H9 (cell line): ENCODE results near the gene MED20. TPM values are rescaled to one million over a fixed set of nuclear protein-coding genes. Genes with fewer than 3 reads are reported as not detected.

Experiments
- DNase-seq: peaks from one replicate; pipeline ENCODE4 v3.0.0-alpha.2; 2017
- H2AFZ ChIP-seq: one replicate; pipeline ENCODE4 v1.6.1; 2013; ENCODE audit warnings: mild to moderate bottlenecking, low read length, control low read depth, moderate library complexity
- H2AK5ac ChIP-seq: 2 replicates; pipeline ENCODE4 v1.6.1; 2013; ENCODE audit warnings: low read length, control low read depth, mixed read lengths; ENCODE audit not compliant: insufficient read length
- H2BK120ac ChIP-seq: one replicate; pipeline ENCODE4 v1.6.1; 2013; ENCODE audit warnings: low read depth, mild to moderate bottlenecking, low read length, control low read depth, inconsistent platforms; ENCODE audit not compliant: poor library complexity, severe bottlenecking
- H2BK12ac ChIP-seq: 2 replicates; pipeline ENCODE4 v1.6.1; 2013; ENCODE audit warnings: low read length, control low read depth, mixed read lengths, low read depth; ENCODE audit not compliant: insufficient read length
- H2BK15ac ChIP-seq: 2 replicates; pipeline ENCODE4 v1.6.1; 2013; ENCODE audit warnings: low read depth, low read length, control low read depth
- H2BK20ac ChIP-seq: one replicate; pipeline ENCODE4 v1.6.1; 2013; ENCODE audit warnings: low read depth, mild to moderate bottlenecking, low read length, control low read depth, inconsistent platforms; ENCODE audit not compliant: poor library complexity, severe bottlenecking
- H2BK5ac ChIP-seq: 2 replicates; pipeline ENCODE4 v1.6.1; 2013; ENCODE audit warnings: low read length, control low read depth, mixed read lengths; ENCODE audit not compliant: insufficient read length
- H3K14ac ChIP-seq: 2 replicates; pipeline ENCODE4 v1.6.1; 2013; ENCODE audit warnings: low read length, control low read depth; ENCODE audit not compliant: insufficient read depth
- H3K18ac ChIP-seq: 2 replicates; pipeline ENCODE4 v1.6.1; 2013; ENCODE audit warnings: low read depth, mild to moderate bottlenecking, mixed read lengths, low read length, control low read depth; ENCODE audit not compliant: insufficient read length
- H3K23ac ChIP-seq: 2 replicates; pipeline ENCODE4 v1.6.1; 2013; ENCODE audit warnings: low read length, control low read depth, mixed read lengths, low read depth; ENCODE audit not compliant: insufficient read length
- H3K23me2 ChIP-seq: 2 replicates; pipeline ENCODE4 v1.6.1; 2013; ENCODE audit warnings: low read depth, mild to moderate bottlenecking, mixed read lengths, low read length, control low read depth; ENCODE audit not compliant: insufficient read length, poor library complexity, severe bottlenecking
- H3K27ac ChIP-seq: 2 replicates; pipeline ENCODE4 v1.5.1; 2013; ENCODE audit warnings: low read length, control low read depth, mixed read lengths, low read depth; ENCODE audit not compliant: insufficient read length
- H3K27me3 ChIP-seq: 2 replicates; pipeline ENCODE4 v1.6.1; 2013; ENCODE audit warnings: low read length, control low read depth, inconsistent platforms; ENCODE audit not compliant: insufficient read depth
- H3K4ac ChIP-seq: 2 replicates; pipeline ENCODE4 v1.6.1; 2013; ENCODE audit warnings: low read depth, mild to moderate bottlenecking, control low read depth, inconsistent platforms, low read length, moderate library complexity
- H3K4me1 ChIP-seq: 2 replicates; pipeline ENCODE4 v1.6.1; 2013; ENCODE audit warnings: low read length, control low read depth, inconsistent platforms; ENCODE audit not compliant: insufficient read depth
- H3K4me2 ChIP-seq: 2 replicates; pipeline ENCODE4 v1.6.1; 2013; ENCODE audit warnings: low read length, control low read depth, mixed read lengths; ENCODE audit not compliant: insufficient read length, insufficient read depth
- H3K56ac ChIP-seq: 2 replicates; pipeline ENCODE4 v1.6.1; 2013; ENCODE audit warnings: low read depth, mild to moderate bottlenecking, mixed read lengths, low read length, control low read depth; ENCODE audit not compliant: insufficient read length
- H3K79me1 ChIP-seq: 2 replicates; pipeline ENCODE4 v1.6.1; 2013; ENCODE audit warnings: low read depth, mild to moderate bottlenecking, moderate library complexity, low read length, control low read depth, inconsistent platforms; ENCODE audit not compliant: insufficient read depth, poor library complexity, severe bottlenecking
- H3K79me2 ChIP-seq: 2 replicates; pipeline ENCODE4 v1.6.1; 2013; ENCODE audit warnings: low read length, control low read depth, inconsistent platforms; ENCODE audit not compliant: insufficient read depth
- H3K9ac ChIP-seq: 2 replicates; pipeline ENCODE4 v1.6.1; 2013; ENCODE audit warnings: low read length, control low read depth, mixed read lengths; ENCODE audit not compliant: insufficient read length; ENCODE audit errors: extremely low read depth
- H3K9me3 ChIP-seq: one replicate; pipeline ENCODE4 v1.6.1; 2013; ENCODE audit warnings: low read depth, low read length, inconsistent platforms; ENCODE audit not compliant: control insufficient read depth
- H3T11ph ChIP-seq: one replicate; pipeline ENCODE4 v1.6.1; 2013; ENCODE audit warnings: mild to moderate bottlenecking, low read length, control low read depth, inconsistent platforms
- H4K20me1 ChIP-seq: one replicate; pipeline ENCODE4 v1.6.1; 2013; ENCODE audit not compliant: control insufficient read depth, insufficient read length, insufficient read depth
- H4K5ac ChIP-seq: 2 replicates; pipeline ENCODE4 v1.6.1; 2013; ENCODE audit warnings: low read depth, mild to moderate bottlenecking, mixed read lengths, low read length, control low read depth; ENCODE audit not compliant: insufficient read length
- H4K8ac ChIP-seq: replicated peaks from 2 replicates; pipeline ENCODE4 v1.6.1; 2013; ENCODE audit warnings: low read length, control low read depth, mixed read lengths, low read depth; ENCODE audit not compliant: insufficient read length
- H4K91ac ChIP-seq: 2 replicates; pipeline ENCODE4 v1.6.1; 2013; ENCODE audit warnings: low read depth, mild to moderate bottlenecking, moderate library complexity, mixed read lengths, low read length, control low read depth; ENCODE audit not compliant: insufficient read length
- H3K27ac Mint-ChIP-seq, 3 experiments: 2 replicates in 2 of 3; 3 replicates in 1 of 3; pipeline ENCODE4 v1.8.0; 2020 to 2021; ENCODE audit warnings: mixed read lengths in 3 of 3, mild to moderate bottlenecking in 1 of 3, moderate library complexity in 1 of 3
- H3K27me3 Mint-ChIP-seq: 2 replicates; pipeline ENCODE4 v1.8.0; 2021; ENCODE audit warnings: low read depth, mild to moderate bottlenecking, moderate library complexity, mixed read lengths
- H3K36me3 Mint-ChIP-seq, 3 experiments: 2 replicates in 2 of 3; 3 replicates in 1 of 3; pipeline ENCODE4 v1.8.0; 2020 to 2021; ENCODE audit warnings: low read depth in 3 of 3, mixed read lengths in 3 of 3; ENCODE audit not compliant: insufficient read depth in 1 of 3
- H3K4me1 Mint-ChIP-seq, 2 experiments: 2 replicates each; pipeline ENCODE4 v1.8.0; 2020; ENCODE audit warnings: mixed read lengths in 2 of 2
- H3K4me3 Mint-ChIP-seq, 2 experiments: 2 replicates in 1 of 2; 3 replicates in 1 of 2; pipeline ENCODE4 v1.8.0; 2020 to 2021; ENCODE audit warnings: mild to moderate bottlenecking in 2 of 2, mixed read lengths in 2 of 2, moderate library complexity in 1 of 2
- H3K9me3 Mint-ChIP-seq, 2 experiments: 2 replicates in 1 of 2; 3 replicates in 1 of 2; pipeline ENCODE4 v1.8.0; 2020; ENCODE audit warnings: mild to moderate bottlenecking in 2 of 2, mixed read lengths in 2 of 2, moderate library complexity in 1 of 2
- WGBS: extraction: QIAGEN DNeasy Blood & Tissue Kit; methylation state at CpG from one replicate; pipeline ENCODE4 v1.1.7; 2013; ENCODE audit warnings: missing lambda C conversion rate, low lambda C conversion rate, mixed read lengths; ENCODE audit not compliant: insufficient read length; ENCODE audit errors: extremely low coverage; 5-methylcytosine and 5-hydroxymethylcytosine counted together
- total RNA-seq: library from RNA; stranded (reverse); gene quantifications from 2 replicates; pipeline ENCODE4 v1.2.1, GENCODE V29; 2021
- TF ChIP-seq, protein P1 (sequence below): fragments of 200-600 bp; sonication (generic); conservative IDR thresholded peaks from 3 replicates; pipeline ENCODE4 v1.8.0; 2021; ENCODE audit warnings: antibody characterized with exemption, mild to moderate bottlenecking

MED20 gene
- total RNA-seq, 1 experiment from 2014 or later, result 28.9 TPM

DNA sequence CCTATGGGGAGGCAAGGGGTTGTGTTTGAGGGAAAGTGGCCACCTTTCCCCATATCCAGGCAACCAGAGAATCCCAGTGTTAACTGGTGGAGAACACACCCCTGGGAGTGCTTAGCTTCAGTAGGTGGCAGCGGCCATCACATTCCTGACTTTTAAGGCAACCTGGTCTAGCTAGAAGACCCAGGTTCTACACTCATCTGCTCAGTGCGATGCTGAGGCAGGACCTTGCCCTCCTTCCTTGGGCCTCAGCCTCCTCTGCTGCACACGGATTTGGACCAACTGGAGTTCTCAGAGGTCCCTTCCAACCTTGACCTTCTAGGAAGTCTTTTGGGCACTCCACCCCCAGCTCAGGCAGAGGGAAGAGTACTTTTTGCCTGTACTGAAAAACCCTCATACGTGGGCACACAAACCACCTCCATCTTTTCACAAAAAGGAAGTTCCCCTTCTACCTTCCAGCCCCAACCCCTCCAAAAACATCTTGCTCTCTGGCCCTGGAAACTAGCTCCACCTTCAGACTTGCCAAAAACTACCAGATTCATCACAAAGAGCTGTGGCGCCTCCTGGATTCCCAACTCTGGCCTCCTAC, 17.7 kb upstream of the MED20 start:
- TF ChIP-seq, protein P1, sequence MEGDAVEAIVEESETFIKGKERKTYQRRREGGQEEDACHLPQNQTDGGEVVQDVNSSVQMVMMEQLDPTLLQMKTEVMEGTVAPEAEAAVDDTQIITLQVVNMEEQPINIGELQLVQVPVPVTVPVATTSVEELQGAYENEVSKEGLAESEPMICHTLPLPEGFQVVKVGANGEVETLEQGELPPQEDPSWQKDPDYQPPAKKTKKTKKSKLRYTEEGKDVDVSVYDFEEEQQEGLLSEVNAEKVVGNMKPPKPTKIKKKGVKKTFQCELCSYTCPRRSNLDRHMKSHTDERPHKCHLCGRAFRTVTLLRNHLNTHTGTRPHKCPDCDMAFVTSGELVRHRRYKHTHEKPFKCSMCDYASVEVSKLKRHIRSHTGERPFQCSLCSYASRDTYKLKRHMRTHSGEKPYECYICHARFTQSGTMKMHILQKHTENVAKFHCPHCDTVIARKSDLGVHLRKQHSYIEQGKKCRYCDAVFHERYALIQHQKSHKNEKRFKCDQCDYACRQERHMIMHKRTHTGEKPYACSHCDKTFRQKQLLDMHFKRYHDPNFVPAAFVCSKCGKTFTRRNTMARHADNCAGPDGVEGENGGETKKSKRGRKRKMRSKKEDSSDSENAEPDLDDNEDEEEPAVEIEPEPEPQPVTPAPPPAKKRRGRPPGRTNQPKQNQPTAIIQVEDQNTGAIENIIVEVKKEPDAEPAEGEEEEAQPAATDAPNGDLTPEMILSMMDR, result no peak
- Mint-ChIP-seq H3K36me3 (peaks cover 9 to 32% (median 19%) of the 10 kb centered on the region in 3 experiments), H3K4me1 (peaks cover 31 to 40% of the 10 kb centered on the region in 2 experiments), H3K4me3 (peak overlapping the region; percentile 83 to 96), H3K9me3 (no peaks in the 10 kb centered on the region), H3K27ac (peak overlapping the region; percentile 93 to 97 (median 96)), H3K27me3 (peaks cover 5% of the 10 kb centered on the region)
- Histone ChIP-seq H3K27ac (no peak overlapping the region), H4K5ac (no peak overlapping the region), H2BK5ac (no peak overlapping the region), H3K4me1 (peaks cover 16% of the 10 kb centered on the region; the same call in 1 of the 2 replicates), H3K18ac (no peak overlapping the region), H3T11ph (no peak overlapping the region), H2BK15ac (no peak overlapping the region), H3K79me2 (no peaks in the 10 kb centered on the region), H3K79me1 (no peaks in the 10 kb centered on the region), H3K9ac (no peak overlapping the region), H3K27me3 (no peaks in the 10 kb centered on the region), H2BK12ac (no peak overlapping the region), H4K8ac (no peak overlapping the region), H2BK20ac (no peak overlapping the region), H3K4ac (no peak overlapping the region), H3K14ac (no peak overlapping the region), H4K20me1 (peaks cover 3% of the 10 kb centered on the region), H4K91ac (no peak overlapping the region), H3K23ac (no peak overlapping the region), H2AFZ (no peak overlapping the region), H3K9me3 (no peaks in the 10 kb centered on the region), H3K56ac (no peak overlapping the region), H3K4me2 (peak overlapping the region; percentile 81), H3K23me2 (peaks cover 7% of the 10 kb centered on the region), H2AK5ac (no peak overlapping the region), H2BK120ac (no peak overlapping the region)
- WGBS, result no CpG with 5 or more reads among the region's 5 CpGs
- no peak for DNase-seq
